HG02678 (cell line): ENCODE results near the gene PADI3.

Experiments
- ATAC-seq: cut with Tn5 transposase; IDR thresholded peaks from one replicate; pipeline ENCODE4 v1.9.1; 2021; ENCODE audit warnings: mild to moderate bottlenecking, moderate library complexity; ENCODE audit not compliant: unreplicated experiment

PADI3 gene

GRCh38 chr1:17214876-17215544, 33.9 kb upstream of the PADI3 start:
- ATAC-seq = no peak

- no peak for ATAC-seq
Observed at GRCh38 chr1:17215545-17215890, 33.4 kb upstream of the PADI3 start.

- no peak for ATAC-seq
Observed at GRCh38 chr1:17216078-17216477, 32.8 kb upstream of the PADI3 start.

- no peak for ATAC-seq
Observed at GRCh38 chr1:17217607-17218006, 31.3 kb upstream of the PADI3 start.

GRCh38 chr1:17218939-17219338, 30.0 kb upstream of the PADI3 start:
- no peak for ATAC-seq

- no peak for ATAC-seq
Observed at GRCh38 chr1:17220287-17220686, 28.6 kb upstream of the PADI3 start.

GRCh38 chr1:17222557-17222956, 26.3 kb upstream of the PADI3 start:
- no peak for ATAC-seq

- ATAC-seq = no peak
Observed at GRCh38 chr1:17224434-17224833, 24.5 kb upstream of the PADI3 start.

GRCh38 chr1:17225140-17225539, 23.8 kb upstream of the PADI3 start:
- no peak for ATAC-seq

- no peak for ATAC-seq
Observed at GRCh38 chr1:17227358-17227915, 21.5 kb upstream of the PADI3 start.

- no peak for ATAC-seq
Observed at GRCh38 chr1:17228619-17229018, 20.3 kb upstream of the PADI3 start.

GRCh38 chr1:17229379-17229778, 19.5 kb upstream of the PADI3 start:
- ATAC-seq = no peak

- ATAC-seq = no peak
Observed at GRCh38 chr1:17230106-17230505, 18.8 kb upstream of the PADI3 start.

GRCh38 chr1:17230671-17231310, 18.1 kb upstream of the PADI3 start:
- ATAC-seq = no peak

- no peak for ATAC-seq
Observed at GRCh38 chr1:17232759-17233661, 15.9 kb upstream of the PADI3 start.

GRCh38 chr1:17233675-17234320, 15.1 kb upstream of the PADI3 start:
- ATAC-seq = no peak

- no peak for ATAC-seq
Observed at GRCh38 chr1:17234405-17234804, 14.5 kb upstream of the PADI3 start.

GRCh38 chr1:17235135-17235885, 13.6 kb upstream of the PADI3 start:
- no peak for ATAC-seq

- no peak for ATAC-seq
Observed at GRCh38 chr1:17236779-17237560, 11.9 kb upstream of the PADI3 start.

- no peak for ATAC-seq
Observed at GRCh38 chr1:17237561-17237903, 11.4 kb upstream of the PADI3 start.
